GM18498 (cell line): Measurements from ENCODE around the gene SAP25.
A peak's percentile ranks its signal among the peaks of the same experiment; 100 is the strongest.
"Not testable (repeated sequence)": the region's sequence is repeated elsewhere in the genome, so short reads cannot be mapped to it uniquely, and the experiment has no call there.

Experiments used
- ATAC-seq: cut with Tn5 transposase; IDR thresholded peaks from one replicate; pipeline ENCODE4 v1.9.1; 2021; ENCODE audit warnings: mild to moderate bottlenecking, moderate library complexity; ENCODE audit not compliant: unreplicated experiment

Gene SAP25

DNA sequence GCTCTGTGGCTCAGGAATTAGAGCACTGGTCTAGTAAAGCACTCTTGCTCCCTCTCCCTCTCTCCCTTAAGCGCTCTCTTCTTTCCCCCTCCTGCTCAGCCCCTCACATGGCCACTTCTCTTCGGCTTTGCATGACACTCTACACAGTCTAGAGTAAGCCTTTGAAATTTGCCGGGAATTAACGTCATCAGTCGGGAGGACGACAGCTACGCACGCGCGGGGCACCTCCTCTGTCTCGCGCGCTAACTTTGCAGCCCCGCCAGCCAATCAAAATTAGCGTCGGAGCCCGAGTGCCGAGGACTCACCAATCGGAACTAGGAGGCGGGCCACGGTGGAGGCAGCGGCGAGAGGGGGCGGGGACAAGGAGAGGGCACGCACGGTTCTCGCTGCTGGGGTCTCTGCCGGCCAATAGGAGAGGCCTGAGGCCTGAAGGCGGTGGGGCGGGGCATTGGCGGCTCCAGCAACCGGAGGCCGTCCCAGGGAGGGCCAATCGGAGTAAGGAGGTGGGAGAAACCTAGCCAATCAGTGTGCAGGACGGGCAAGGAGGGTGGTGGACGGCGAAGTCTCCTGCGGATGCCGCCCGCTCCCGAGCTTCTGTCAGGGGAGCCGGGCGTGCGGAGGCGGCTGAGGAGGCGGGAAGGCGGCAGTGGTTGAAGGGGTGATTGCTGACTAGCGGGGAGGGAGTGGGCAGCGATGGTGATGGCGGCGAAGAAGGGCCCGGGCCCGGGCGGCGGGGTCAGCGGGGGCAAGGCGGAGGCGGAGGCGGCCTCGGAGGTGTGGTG, 34.9 kb downstream of the SAP25 start, which contains the start of gene AGFG2:
TSS of gene AGFG2 (plus strand) at position 550 of the 782 bp plus-strand sequence. CDS start at position 694, 144 bp downstream.
- ATAC-seq, result peak; percentile 93

- no peak for ATAC-seq
These were observed 35.4 kb downstream of the SAP25 start for GRCh38 chr7:100538348-100538653.

DNA sequence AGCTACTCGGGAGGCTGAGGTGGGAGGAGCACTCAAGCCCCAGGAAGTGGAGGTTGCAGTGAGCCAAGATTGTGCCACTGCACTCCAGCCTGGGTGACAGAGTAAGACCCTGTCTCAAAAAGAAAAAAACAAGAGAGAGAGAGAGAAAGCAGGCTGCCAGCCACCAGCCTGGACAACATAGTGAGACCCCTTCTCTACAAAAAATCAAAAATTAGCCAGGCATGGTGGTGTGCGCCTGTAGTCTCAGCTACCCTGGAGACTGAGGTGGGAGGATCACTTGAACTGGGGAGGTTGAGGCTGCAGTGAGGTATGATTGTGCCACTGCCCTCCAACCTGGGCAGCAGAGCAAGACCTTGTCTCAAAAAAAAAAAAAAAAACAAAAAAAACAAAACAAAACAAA, 37.0 kb downstream of the SAP25 start:
- not testable (repeated sequence) for ATAC-seq

- ATAC-seq, result not testable (repeated sequence)
These were observed 37.7 kb downstream of the SAP25 start for GRCh38 chr7:100535982-100536381.

- ATAC-seq, result no peak
These were observed 41.3 kb downstream of the SAP25 start for GRCh38 chr7:100532165-100533022.

DNA sequence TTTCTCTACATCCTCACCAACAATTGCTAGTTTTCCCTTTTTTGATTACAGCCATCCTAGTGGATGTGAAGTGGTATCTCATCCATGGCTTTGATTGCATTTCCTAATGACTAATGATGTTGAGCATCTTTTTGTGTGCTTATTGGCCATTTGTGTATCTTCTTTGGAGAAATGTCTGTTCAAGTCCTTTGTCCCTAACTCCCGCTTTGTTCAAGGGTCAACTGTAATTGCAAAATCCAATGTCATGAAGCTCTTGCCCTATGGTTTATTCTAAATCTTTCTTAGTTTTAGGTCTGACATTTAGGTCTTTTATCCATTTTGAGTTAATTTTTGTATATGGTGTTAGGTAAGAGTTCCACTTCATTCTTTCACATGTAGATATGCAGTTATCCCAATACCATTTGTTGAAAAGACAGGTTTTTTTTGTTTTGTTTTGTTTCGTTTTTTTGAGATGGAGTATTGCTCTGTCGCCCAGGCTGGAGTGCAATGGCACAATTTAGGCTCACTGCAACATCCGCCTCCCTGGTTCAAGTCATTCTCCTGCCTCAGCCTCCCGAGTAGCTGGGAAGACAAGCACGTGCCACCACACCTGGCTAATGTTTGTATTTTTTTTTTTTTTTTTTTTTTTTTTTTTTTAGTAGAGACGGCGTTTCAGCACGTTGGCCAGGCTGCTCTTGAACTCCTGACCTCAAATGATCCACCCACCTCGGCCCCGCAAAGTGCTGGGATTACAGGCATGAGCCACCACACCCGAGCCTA, 45.4 kb downstream of the SAP25 start:
- ATAC-seq, result not testable (repeated sequence)

GRCh38 chr7:100523192-100523591, 50.5 kb downstream of the SAP25 start:
- not testable (repeated sequence) for ATAC-seq
